Uterus (tissue), 4 donors: Measurements from ENCODE around the gene CCNH. TPM values are rescaled to one million over a fixed set of nuclear protein-coding genes. Genes with fewer than 3 reads are reported as not detected.

ENCODE experiments used
- DNase-seq, 2 donors: peaks; one replicate each; pipeline ENCODE4 v3.0.0-alpha.2; 2019 to 2020
- H3K27ac ChIP-seq, 2 donors: fragments of 200-600 bp; sonication (generic); 1 replicate in 1 of 2; 2 replicates in 1 of 2; pipeline ENCODE4 v1.5.1; 2016 to 2018
- H3K27me3 ChIP-seq, 2 donors: fragments of 200-600 bp; sonication (generic); one replicate each; pipeline ENCODE4 v1.5.1; 2018 to 2019; ENCODE audit warnings: control low read depth in 1 of 2
- H3K36me3 ChIP-seq, 2 donors: fragments of 200-600 bp; sonication (generic); one replicate each; pipeline ENCODE4 v1.5.1; 2019; ENCODE audit warnings: control low read depth in 1 of 2
- H3K4me1 ChIP-seq, 2 donors: fragments of 200-600 bp; sonication (generic); one replicate each; pipeline ENCODE4 v1.5.1; 2018 to 2019; ENCODE audit warnings: control low read depth in 1 of 2
- H3K4me3 ChIP-seq, 2 donors: fragments of 200-600 bp; sonication (generic); 1 replicate in 1 of 2; 2 replicates in 1 of 2; pipeline ENCODE4 v1.5.1; 2018 to 2019; ENCODE audit warnings: mild to moderate bottlenecking in 1 of 2
- H3K9me3 ChIP-seq, 2 donors: fragments of 200-600 bp; sonication (generic); one replicate each; pipeline ENCODE4 v1.5.1; 2019; ENCODE audit warnings: control low read depth in 1 of 2
- CTCF ChIP-seq, 4 experiments: fragments of 200-600 bp in 2 of 4; fragments of 450-650 bp in 2 of 4; sonication (generic) in 2 of 4; IDR thresholded peaks; one replicate each; pipeline ENCODE4 v1.5.1; 2016 to 2019; ENCODE audit warnings: antibody characterized with exemption in 4 of 4, mild to moderate bottlenecking in 2 of 4, moderate library complexity in 1 of 4
- POLR2A ChIP-seq, 2 donors: fragments of 450-650 bp; IDR thresholded peaks; one replicate each; pipeline ENCODE4 v1.6.1; 2016; ENCODE audit warnings: antibody characterized with exemption in 2 of 2, mild to moderate bottlenecking in 1 of 2, moderate library complexity in 1 of 2
- intact Hi-C: fragments of 100-400 bp; cut with DNase I; formaldehyde crosslinking; loops from one replicate; pipeline ENCODE4 v1.15.1; 2023; ENCODE audit warnings: low total_unique reads
- small RNA-seq: library from RNA; depleted of rRNA; stranded (forward); fragments of <200 nt; gene quantifications from one replicate; pipeline ENCODE3, GENCODE V24; 2016
- total RNA-seq, 4 donors: library from RNA; depleted of rRNA in 3 of 4; stranded (reverse); fragments of >200 nt in 3 of 4; gene quantifications; one replicate each; pipeline versions ENCODE4 v1.1.0 to v1.2.4, GENCODE V29; 2014 to 2023
- donor health status: DM: yes; HTN: yes; CAD: no.

The CCNH gene
- total RNA-seq, 4 donors from 2014 or later = 25.4 to 96.2 (median 77.4) TPM

- no peak overlapping the region for H3K4me3 ChIP-seq
- H3K9me3 ChIP-seq = no peaks in the 10 kb centered on the region
- TF ChIP-seq CTCF (IDR thresholded peaks at IDR 0.05) (no peak), POLR2A (IDR thresholded peaks at IDR 0.05) (no peak)
- intact Hi-C loops = no loop called here
- no peak overlapping the region for H3K27ac ChIP-seq
- DNase-seq = no peak
- H3K4me1 ChIP-seq = no peaks in the 10 kb centered on the region
- no peaks in the 10 kb centered on the region for H3K36me3 ChIP-seq
- H3K27me3 ChIP-seq = no peaks in the 10 kb centered on the region
These were observed 52.6 kb downstream of the CCNH start for GRCh38 chr5:87360132-87360531.

- Histone ChIP-seq H3K36me3 (no peaks in the 10 kb centered on the region), H3K9me3 (no peaks in the 10 kb centered on the region), H3K27me3 (no peaks in the 10 kb centered on the region), H3K27ac (no peak overlapping the region), H3K4me1 (no peaks in the 10 kb centered on the region), H3K4me3 (no peak overlapping the region)
- intact Hi-C loops = no loop called here
- no peak for DNase-seq
- TF ChIP-seq CTCF (IDR thresholded peaks at IDR 0.05) = no peak
- no peak for TF ChIP-seq POLR2A (IDR thresholded peaks at IDR 0.05)
These were observed 53.6 kb downstream of the CCNH start for GRCh38 chr5:87359106-87359505.

GRCh38 chr5:87354496-87354895, 58.2 kb downstream of the CCNH start:
- no peak for TF ChIP-seq POLR2A (IDR thresholded peaks at IDR 0.05)
- TF ChIP-seq CTCF (IDR thresholded peaks at IDR 0.05) = no peak
- no peaks in the 10 kb centered on the region for H3K9me3 ChIP-seq
- no peak overlapping the region for H3K4me3 ChIP-seq
- no peaks in the 10 kb centered on the region for H3K36me3 ChIP-seq
- DNase-seq = no peak
- no peaks in the 10 kb centered on the region for H3K4me1 ChIP-seq
- intact Hi-C loops = no loop called here
- no peak overlapping the region for H3K27ac ChIP-seq
- no peaks in the 10 kb centered on the region for H3K27me3 ChIP-seq

GRCh38 chr5:87347841-87348240, 64.9 kb downstream of the CCNH start:
- no peak overlapping the region for H3K27ac ChIP-seq
- intact Hi-C loops = no loop called here
- no peaks in the 10 kb centered on the region for H3K36me3 ChIP-seq
- H3K4me3 ChIP-seq = no peak overlapping the region
- no peak for DNase-seq
- no peaks in the 10 kb centered on the region for H3K4me1 ChIP-seq
- H3K9me3 ChIP-seq = no peaks in the 10 kb centered on the region
- no peaks in the 10 kb centered on the region for H3K27me3 ChIP-seq
- TF ChIP-seq CTCF (IDR thresholded peaks at IDR 0.05) (no peak), POLR2A (IDR thresholded peaks at IDR 0.05) (no peak)

GRCh38 chr5:87347272-87347671, 65.5 kb downstream of the CCNH start:
- Histone ChIP-seq H3K27ac (no peak overlapping the region), H3K27me3 (no peaks in the 10 kb centered on the region), H3K4me1 (no peaks in the 10 kb centered on the region), H3K9me3 (no peaks in the 10 kb centered on the region), H3K4me3 (no peak overlapping the region), H3K36me3 (no peaks in the 10 kb centered on the region)
- no peak for DNase-seq
- TF ChIP-seq CTCF (IDR thresholded peaks at IDR 0.05) = no peak
- no peak for TF ChIP-seq POLR2A (IDR thresholded peaks at IDR 0.05)
- intact Hi-C loops = no loop called here

Small RNAs within 50 kb of the gene (small RNA-seq; reads per million reads assigned to genes)
- not detected for gene RNU6-727P

Other genes with a start within 250 kb of the CCNH start
- 10 to 100 TPM; 25.9 to 59.9 (median 46.3) TPM for gene RASA1, start 145.0 kb downstream of the CCNH start, total RNA-seq